SKM-1 treated with dmso at 0.1 percent for 144 hours (cell line): ENCODE measurements around the gene BMP8A.
A peak's percentile ranks its signal among the peaks of the same experiment; 100 is the strongest.
"Not testable (repeated sequence)": the region's sequence is repeated elsewhere in the genome, so short reads cannot be mapped to it uniquely, and the experiment has no call there.

Experiments used
- DNase-seq: peaks from one replicate; lab custom pipeline; 2025; ENCODE audit not compliant: unreplicated experiment; lab: John Stamatoyannopoulos, UW

The BMP8A gene

GRCh38 chr1:39525366-39526165 lies 34.1 kb downstream of the BMP8A start:
- no peak for DNase-seq

GRCh38 chr1:39526466-39527189 lies 35.2 kb downstream of the BMP8A start:
- DNase-seq: no peak

GRCh38 chr1:39527190-39527579 lies 35.7 kb downstream of the BMP8A start:
- not testable (repeated sequence) for DNase-seq

- DNase-seq: no peak
Observed at GRCh38 chr1:39528082-39528481, 36.6 kb downstream of the BMP8A start.

GRCh38 chr1:39529901-39530535 lies 38.6 kb downstream of the BMP8A start:
- peak; percentile 69 for DNase-seq

- no peak for DNase-seq
Observed at GRCh38 chr1:39531526-39531925, 40.1 kb downstream of the BMP8A start.

GRCh38 chr1:39533442-39533841 lies 42.0 kb downstream of the BMP8A start:
- no peak for DNase-seq

GRCh38 chr1:39538531-39539251 lies 47.3 kb downstream of the BMP8A start:
- DNase-seq: no peak

GRCh38 chr1:39539252-39539790 lies 47.9 kb downstream of the BMP8A start:
- peak; percentile 49 for DNase-seq

- DNase-seq: no peak
Observed at GRCh38 chr1:39540504-39541031, 49.1 kb downstream of the BMP8A start.

GRCh38 chr1:39542924-39543323 lies 51.5 kb downstream of the BMP8A start:
- DNase-seq: no peak

- DNase-seq: no peak
Observed at GRCh38 chr1:39544327-39544726, 52.9 kb downstream of the BMP8A start.

- no peak for DNase-seq
Observed at GRCh38 chr1:39545531-39545930, 54.1 kb downstream of the BMP8A start.

GRCh38 chr1:39554277-39554676 lies 62.8 kb downstream of the BMP8A start:
- no peak for DNase-seq

- no peak for DNase-seq
Observed at GRCh38 chr1:39561279-39561678, 69.8 kb downstream of the BMP8A start.

GRCh38 chr1:39562886-39563285 lies 71.5 kb downstream of the BMP8A start:
- DNase-seq: no peak

- DNase-seq: no peak
Observed at GRCh38 chr1:39563669-39564068, 72.2 kb downstream of the BMP8A start.

- DNase-seq: no peak
Observed at GRCh38 chr1:39564340-39564739, 72.9 kb downstream of the BMP8A start.

GRCh38 chr1:39564941-39565340 lies 73.5 kb downstream of the BMP8A start:
- no peak for DNase-seq

- DNase-seq: no peak
Observed at GRCh38 chr1:39566441-39567137, 75.2 kb downstream of the BMP8A start.
